Panc1 (cell line): ENCODE data around the gene ATE1.

Source experiments
- POLR2AphosphoS5 ChIP-seq: IDR thresholded peaks from 2 replicates; pipeline ENCODE4 v1.6.1; 2012; ENCODE audit warnings: mild to moderate bottlenecking, low read depth, low read length, moderate library complexity
- SIN3A ChIP-seq: IDR thresholded peaks from 2 replicates; pipeline ENCODE4 v1.6.1; 2012; ENCODE audit warnings: low read depth, mild to moderate bottlenecking, low read length, moderate library complexity, borderline replicate concordance; ENCODE audit not compliant: insufficient read depth
- TF ChIP-seq, protein P1 (sequence below): fragments of 450-650 bp; IDR thresholded peaks from 2 replicates; pipeline ENCODE4 v1.5.1; 2017; ENCODE audit warnings: mild to moderate bottlenecking
- TF ChIP-seq, protein P2 (sequence below), 2 experiments: IDR thresholded peaks; 2 replicates each; pipeline ENCODE4 v1.6.1; 2011 to 2012; ENCODE audit warnings: low read depth in 2 of 2, control low read depth in 1 of 2, low read length in 1 of 2, mild to moderate bottlenecking in 1 of 2, moderate library complexity in 1 of 2; ENCODE audit not compliant: insufficient read depth in 1 of 2

DNA sequence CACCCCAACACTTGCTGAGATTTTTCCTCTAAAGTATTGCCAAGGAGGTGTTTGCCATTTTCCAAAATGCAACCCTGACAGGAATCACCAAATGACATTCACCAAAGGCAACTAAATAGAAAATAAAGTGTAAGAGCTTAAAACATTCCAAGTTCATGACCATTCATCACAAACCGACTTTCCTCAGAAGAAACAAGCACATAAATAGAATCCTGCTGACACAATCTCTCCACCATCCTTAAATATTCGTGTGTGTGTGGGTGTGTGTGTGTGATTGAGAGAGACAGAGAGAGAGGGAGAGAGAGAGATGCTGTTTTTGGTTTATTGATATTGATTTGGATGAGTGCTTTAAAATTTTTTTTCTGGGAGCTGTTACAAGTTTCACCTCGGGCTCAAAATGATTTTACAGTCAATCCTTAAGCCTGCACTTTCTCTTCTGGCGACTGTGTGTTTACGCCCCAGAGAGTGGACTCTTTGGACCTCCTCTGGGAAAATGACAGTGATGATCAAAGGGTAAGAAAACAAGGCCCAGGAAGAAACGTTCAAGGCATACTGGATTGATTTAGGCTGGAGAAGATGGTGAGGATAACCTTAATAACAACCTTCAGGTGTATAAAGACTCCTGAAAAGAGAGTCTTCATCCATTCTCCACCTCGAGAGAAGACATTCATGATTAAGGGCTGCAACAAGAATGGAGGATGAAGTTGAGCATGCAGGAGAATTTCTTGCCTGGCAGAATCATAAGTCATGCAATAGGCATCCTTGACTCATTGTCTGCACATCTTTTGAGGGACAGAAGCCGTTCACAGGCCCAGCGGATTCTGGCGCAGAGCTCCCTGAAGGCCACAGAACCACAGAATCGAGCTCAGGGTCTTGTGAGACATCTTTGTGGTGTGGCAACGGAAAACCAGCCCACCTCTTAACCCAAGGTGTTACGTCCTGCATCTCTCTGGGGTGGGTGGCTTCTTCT, 225.2 kb downstream of the ATE1 start:
- TF ChIP-seq, protein P1, sequence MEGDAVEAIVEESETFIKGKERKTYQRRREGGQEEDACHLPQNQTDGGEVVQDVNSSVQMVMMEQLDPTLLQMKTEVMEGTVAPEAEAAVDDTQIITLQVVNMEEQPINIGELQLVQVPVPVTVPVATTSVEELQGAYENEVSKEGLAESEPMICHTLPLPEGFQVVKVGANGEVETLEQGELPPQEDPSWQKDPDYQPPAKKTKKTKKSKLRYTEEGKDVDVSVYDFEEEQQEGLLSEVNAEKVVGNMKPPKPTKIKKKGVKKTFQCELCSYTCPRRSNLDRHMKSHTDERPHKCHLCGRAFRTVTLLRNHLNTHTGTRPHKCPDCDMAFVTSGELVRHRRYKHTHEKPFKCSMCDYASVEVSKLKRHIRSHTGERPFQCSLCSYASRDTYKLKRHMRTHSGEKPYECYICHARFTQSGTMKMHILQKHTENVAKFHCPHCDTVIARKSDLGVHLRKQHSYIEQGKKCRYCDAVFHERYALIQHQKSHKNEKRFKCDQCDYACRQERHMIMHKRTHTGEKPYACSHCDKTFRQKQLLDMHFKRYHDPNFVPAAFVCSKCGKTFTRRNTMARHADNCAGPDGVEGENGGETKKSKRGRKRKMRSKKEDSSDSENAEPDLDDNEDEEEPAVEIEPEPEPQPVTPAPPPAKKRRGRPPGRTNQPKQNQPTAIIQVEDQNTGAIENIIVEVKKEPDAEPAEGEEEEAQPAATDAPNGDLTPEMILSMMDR: no peak
- TF ChIP-seq, protein P2, sequence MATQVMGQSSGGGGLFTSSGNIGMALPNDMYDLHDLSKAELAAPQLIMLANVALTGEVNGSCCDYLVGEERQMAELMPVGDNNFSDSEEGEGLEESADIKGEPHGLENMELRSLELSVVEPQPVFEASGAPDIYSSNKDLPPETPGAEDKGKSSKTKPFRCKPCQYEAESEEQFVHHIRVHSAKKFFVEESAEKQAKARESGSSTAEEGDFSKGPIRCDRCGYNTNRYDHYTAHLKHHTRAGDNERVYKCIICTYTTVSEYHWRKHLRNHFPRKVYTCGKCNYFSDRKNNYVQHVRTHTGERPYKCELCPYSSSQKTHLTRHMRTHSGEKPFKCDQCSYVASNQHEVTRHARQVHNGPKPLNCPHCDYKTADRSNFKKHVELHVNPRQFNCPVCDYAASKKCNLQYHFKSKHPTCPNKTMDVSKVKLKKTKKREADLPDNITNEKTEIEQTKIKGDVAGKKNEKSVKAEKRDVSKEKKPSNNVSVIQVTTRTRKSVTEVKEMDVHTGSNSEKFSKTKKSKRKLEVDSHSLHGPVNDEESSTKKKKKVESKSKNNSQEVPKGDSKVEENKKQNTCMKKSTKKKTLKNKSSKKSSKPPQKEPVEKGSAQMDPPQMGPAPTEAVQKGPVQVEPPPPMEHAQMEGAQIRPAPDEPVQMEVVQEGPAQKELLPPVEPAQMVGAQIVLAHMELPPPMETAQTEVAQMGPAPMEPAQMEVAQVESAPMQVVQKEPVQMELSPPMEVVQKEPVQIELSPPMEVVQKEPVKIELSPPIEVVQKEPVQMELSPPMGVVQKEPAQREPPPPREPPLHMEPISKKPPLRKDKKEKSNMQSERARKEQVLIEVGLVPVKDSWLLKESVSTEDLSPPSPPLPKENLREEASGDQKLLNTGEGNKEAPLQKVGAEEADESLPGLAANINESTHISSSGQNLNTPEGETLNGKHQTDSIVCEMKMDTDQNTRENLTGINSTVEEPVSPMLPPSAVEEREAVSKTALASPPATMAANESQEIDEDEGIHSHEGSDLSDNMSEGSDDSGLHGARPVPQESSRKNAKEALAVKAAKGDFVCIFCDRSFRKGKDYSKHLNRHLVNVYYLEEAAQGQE (IDR thresholded peaks at IDR 0.05; ENCODE audit: insufficient read depth in 1 of 2, low read depth in 2 of 2, low read length in 1 of 2): no peak
- no peak for TF ChIP-seq POLR2AphosphoS5
- no peak for TF ChIP-seq SIN3A
